Brain microvascular endothelial cell (primary cell): Measurements from ENCODE around the gene MMP11.

ENCODE experiments used
- DNase-seq: peaks from one replicate; pipeline ENCODE4 v3.0.0-alpha.2; 2020
- H3K27ac ChIP-seq: fragments of 250-450 bp; sonication (Bioruptor Pico); 2 replicates; pipeline ENCODE4 v1.5.1; 2020; ENCODE audit warnings: mild to moderate bottlenecking, moderate library complexity
- H3K27me3 ChIP-seq: fragments of 250-450 bp; sonication (Bioruptor Pico); replicated peaks from 2 replicates; pipeline ENCODE4 v1.5.1; 2020; ENCODE audit warnings: mild to moderate bottlenecking
- H3K36me3 ChIP-seq: fragments of 250-450 bp; sonication (Bioruptor Pico); replicated peaks from 2 replicates; pipeline ENCODE4 v1.5.1; 2020; ENCODE audit warnings: mild to moderate bottlenecking
- H3K4me3 ChIP-seq: 2 replicates; pipeline ENCODE4 v1.5.1; 2011; ENCODE audit warnings: low read depth, mild to moderate bottlenecking, control low read depth, low read length, moderate library complexity
- CTCF ChIP-seq: IDR thresholded peaks from 2 replicates; pipeline ENCODE4 v1.5.1; 2011; ENCODE audit warnings: low read depth, mild to moderate bottlenecking, moderate library complexity, low read length, control low read depth, inconsistent platforms; ENCODE audit errors: missing control alignments
- in situ Hi-C: cut with HindIII; loops from 2 replicates; pipeline ENCODE4 v1.10.0; 2017; ENCODE audit warnings: low sequenced_read_pairs, low pct_ligation_motif_present

MMP11 gene

GRCh38 chr22:23823331-23823791 is 50.7 kb downstream of the MMP11 start:
- peak; percentile 21 for DNase-seq
- no peak overlapping the region for H3K27ac ChIP-seq
- in situ Hi-C loops, result no loop called here
- no peaks in the 10 kb centered on the region for H3K27me3 ChIP-seq
- H3K36me3 ChIP-seq, result peaks cover 69% of the 10 kb centered on the region
- no peak overlapping the region for H3K4me3 ChIP-seq
- TF ChIP-seq CTCF, result no peak

- in situ Hi-C loops, result no loop called here
- no peak for DNase-seq
- no peak for TF ChIP-seq CTCF
- H3K27me3 ChIP-seq, result no peaks in the 10 kb centered on the region
- no peak overlapping the region for H3K27ac ChIP-seq
- no peak overlapping the region for H3K4me3 ChIP-seq
- H3K36me3 ChIP-seq, result peaks cover 60% of the 10 kb centered on the region
Observed at GRCh38 chr22:23824476-23825245, 52.0 kb downstream of the MMP11 start.

GRCh38 chr22:23825246-23825905 is 52.7 kb downstream of the MMP11 start:
- H3K36me3 ChIP-seq, result peaks cover 56% of the 10 kb centered on the region

GRCh38 chr22:23826510-23827350 is 54.1 kb downstream of the MMP11 start:
- Histone ChIP-seq H3K36me3 (peaks cover 53% of the 10 kb centered on the region), H3K4me3 (no peak overlapping the region), H3K27me3 (no peaks in the 10 kb centered on the region), H3K27ac (peak overlapping the region; percentile 12)
- DNase-seq, result peak; percentile 51
- in situ Hi-C loops, result no loop called here
- no peak for TF ChIP-seq CTCF

More at GRCh38 chr22:23825246-23825905, 52.7 kb downstream of the MMP11 start:
- no peak for DNase-seq
- Histone ChIP-seq H3K27me3 (no peaks in the 10 kb centered on the region), H3K27ac (peak overlapping the region; percentile 12), H3K4me3 (no peak overlapping the region)
- in situ Hi-C loops, result no loop called here
- TF ChIP-seq CTCF, result no peak

GRCh38 chr22:23827351-23827995 is 54.8 kb downstream of the MMP11 start:
- in situ Hi-C loops, result no loop called here
- no peak for DNase-seq
- Histone ChIP-seq H3K27me3 (no peaks in the 10 kb centered on the region), H3K4me3 (no peak overlapping the region), H3K27ac (no peak overlapping the region), H3K36me3 (peaks cover 50% of the 10 kb centered on the region)
- TF ChIP-seq CTCF, result no peak
